Stimulated activated naive CD8-positive, alpha-beta T cell treated with anti-CD3 and anti-CD28 coated beads, Interleukin-15, Interleukin-2, amounts not matched to agents 100 ng/mL and 50 ng/mL, for 24 hours (primary cell): ENCODE measurements around the gene DAZAP1.
A peak's percentile ranks its signal among the peaks of the same experiment; 100 is the strongest.
"Not testable (repeated sequence)": the region's sequence is repeated elsewhere in the genome, so short reads cannot be mapped to it uniquely, and the experiment has no call there.

Experiments
- H3K27ac Mint-ChIP-seq: one replicate; pipeline ENCODE4 v1.8.0; 2021; ENCODE audit warnings: mild to moderate bottlenecking, mixed read lengths
- H3K27me3 Mint-ChIP-seq: one replicate; pipeline ENCODE4 v1.8.0; 2021; ENCODE audit warnings: mixed read lengths
- H3K36me3 Mint-ChIP-seq: one replicate; pipeline ENCODE4 v1.8.0; 2021; ENCODE audit warnings: low read depth, mixed read lengths
- H3K4me1 Mint-ChIP-seq: one replicate; pipeline ENCODE4 v1.8.0; 2021; ENCODE audit warnings: low read depth, mixed read lengths
- H3K4me3 Mint-ChIP-seq: one replicate; pipeline ENCODE4 v1.8.0; 2021; ENCODE audit warnings: mild to moderate bottlenecking, mixed read lengths
- H3K9me3 Mint-ChIP-seq: one replicate; pipeline ENCODE4 v1.8.0; 2021; ENCODE audit warnings: mixed read lengths

Gene DAZAP1

GRCh38 chr19:1431759-1432506, 24.5 kb downstream of the DAZAP1 start:
- no peak overlapping the region for H3K27ac Mint-ChIP-seq
- H3K36me3 Mint-ChIP-seq = peaks cover 12% of the 10 kb centered on the region

GRCh38 chr19:1432507-1432887, 25.1 kb downstream of the DAZAP1 start:
- Mint-ChIP-seq H3K27me3 (no peaks in the 10 kb centered on the region), H3K36me3 (peaks cover 12% of the 10 kb centered on the region), H3K27ac (no peak overlapping the region), H3K9me3 (no peaks in the 10 kb centered on the region), H3K4me3 (no peak overlapping the region), H3K4me1 (peaks cover under 1% of the 10 kb centered on the region)

More at GRCh38 chr19:1431759-1432506, 24.5 kb downstream of the DAZAP1 start:
- no peaks in the 10 kb centered on the region for H3K4me1 Mint-ChIP-seq
- H3K27me3 Mint-ChIP-seq = no peaks in the 10 kb centered on the region
- no peak overlapping the region for H3K4me3 Mint-ChIP-seq
- H3K9me3 Mint-ChIP-seq = no peaks in the 10 kb centered on the region

GRCh38 chr19:1433119-1434039, 26.0 kb downstream of the DAZAP1 start:
- no peak overlapping the region for H3K27ac Mint-ChIP-seq

GRCh38 chr19:1434040-1434366, 26.6 kb downstream of the DAZAP1 start:
- H3K9me3 Mint-ChIP-seq = no peaks in the 10 kb centered on the region
- no peaks in the 10 kb centered on the region for H3K27me3 Mint-ChIP-seq
- no peak overlapping the region for H3K4me3 Mint-ChIP-seq
- H3K27ac Mint-ChIP-seq = no peak overlapping the region
- H3K36me3 Mint-ChIP-seq = peaks cover 13% of the 10 kb centered on the region
- peaks cover 10% of the 10 kb centered on the region for H3K4me1 Mint-ChIP-seq

More at GRCh38 chr19:1433119-1434039, 26.0 kb downstream of the DAZAP1 start:
- Mint-ChIP-seq H3K4me1 (peaks cover 9% of the 10 kb centered on the region), H3K4me3 (no peak overlapping the region), H3K36me3 (peaks cover 11% of the 10 kb centered on the region), H3K27me3 (no peaks in the 10 kb centered on the region), H3K9me3 (no peaks in the 10 kb centered on the region)

- Mint-ChIP-seq H3K27me3 (no peaks in the 10 kb centered on the region), H3K4me3 (no peak overlapping the region), H3K4me1 (peaks cover 15% of the 10 kb centered on the region), H3K36me3 (peaks cover 20% of the 10 kb centered on the region), H3K27ac (no peak overlapping the region), H3K9me3 (no peaks in the 10 kb centered on the region)
Observed at GRCh38 chr19:1434577-1435060, 27.2 kb downstream of the DAZAP1 start.

GRCh38 chr19:1435378-1435989, 28.1 kb downstream of the DAZAP1 start:
- H3K36me3 Mint-ChIP-seq = peaks cover 28% of the 10 kb centered on the region
- H3K4me3 Mint-ChIP-seq = no peak overlapping the region
- H3K4me1 Mint-ChIP-seq = peaks cover 24% of the 10 kb centered on the region
- H3K27ac Mint-ChIP-seq = peak overlapping the region; percentile 56
- H3K27me3 Mint-ChIP-seq = no peaks in the 10 kb centered on the region
- H3K9me3 Mint-ChIP-seq = no peaks in the 10 kb centered on the region

GRCh38 chr19:1437609-1438008, 30.2 kb downstream of the DAZAP1 start:
- no peaks in the 10 kb centered on the region for H3K9me3 Mint-ChIP-seq
- peak overlapping the region; percentile 100 for H3K27ac Mint-ChIP-seq
- peaks cover 36% of the 10 kb centered on the region for H3K4me1 Mint-ChIP-seq
- no peaks in the 10 kb centered on the region for H3K27me3 Mint-ChIP-seq
- peak overlapping the region; percentile 94 for H3K4me3 Mint-ChIP-seq
- H3K36me3 Mint-ChIP-seq = peaks cover 49% of the 10 kb centered on the region

- peak within 1 kb of the TSS; percentile 100 for H3K27ac Mint-ChIP-seq
- H3K4me3 Mint-ChIP-seq = peak within 1 kb of the TSS; percentile 94
- H3K27me3 Mint-ChIP-seq = no peaks in the 10 kb centered on the region
- H3K4me1 Mint-ChIP-seq = peaks cover 39% of the 10 kb centered on the region
- H3K9me3 Mint-ChIP-seq = no peaks in the 10 kb centered on the region
- peaks cover 52% of the 10 kb centered on the region for H3K36me3 Mint-ChIP-seq
Observed at GRCh38 chr19:1438035-1438932, 30.9 kb downstream of the DAZAP1 start, which contains the start of gene RPS15. Gene RPS15 (plus strand): TSS chr19:1438396. CDS start chr19:1438426, 30 bp downstream.

GRCh38 chr19:1438933-1439354, 31.6 kb downstream of the DAZAP1 start:
- peaks cover 39% of the 10 kb centered on the region for H3K4me1 Mint-ChIP-seq
- no peaks in the 10 kb centered on the region for H3K27me3 Mint-ChIP-seq
- peak overlapping the region; percentile 94 for H3K4me3 Mint-ChIP-seq
- peak overlapping the region; percentile 100 for H3K27ac Mint-ChIP-seq
- H3K36me3 Mint-ChIP-seq = peaks cover 52% of the 10 kb centered on the region
- H3K9me3 Mint-ChIP-seq = no peaks in the 10 kb centered on the region

- Mint-ChIP-seq H3K4me3 (peak overlapping the region; percentile 94), H3K36me3 (peaks cover 52% of the 10 kb centered on the region), H3K4me1 (peaks cover 39% of the 10 kb centered on the region), H3K27ac (peak overlapping the region; percentile 100)
- not testable (repeated sequence) for H3K9me3 Mint-ChIP-seq, H3K27me3 Mint-ChIP-seq
Observed at GRCh38 chr19:1439525-1440417, 32.4 kb downstream of the DAZAP1 start.

GRCh38 chr19:1440418-1440801, 33.0 kb downstream of the DAZAP1 start:
- Mint-ChIP-seq H3K27ac (peak overlapping the region; percentile 75), H3K27me3 (no peaks in the 10 kb centered on the region), H3K36me3 (peaks cover 49% of the 10 kb centered on the region), H3K4me3 (peak overlapping the region; percentile 94), H3K9me3 (no peaks in the 10 kb centered on the region), H3K4me1 (peaks cover 46% of the 10 kb centered on the region)

GRCh38 chr19:1441022-1441426, 33.6 kb downstream of the DAZAP1 start:
- Mint-ChIP-seq H3K9me3 (no peaks in the 10 kb centered on the region), H3K27me3 (no peaks in the 10 kb centered on the region), H3K4me1 (peaks cover 47% of the 10 kb centered on the region), H3K4me3 (peak overlapping the region; percentile 94), H3K27ac (peak overlapping the region; percentile 75), H3K36me3 (peaks cover 44% of the 10 kb centered on the region)

GRCh38 chr19:1441677-1442438, 34.5 kb downstream of the DAZAP1 start:
- peak overlapping the region; percentile 75 for H3K27ac Mint-ChIP-seq
- no peaks in the 10 kb centered on the region for H3K9me3 Mint-ChIP-seq
- H3K4me1 Mint-ChIP-seq = peaks cover 47% of the 10 kb centered on the region
- H3K27me3 Mint-ChIP-seq = no peaks in the 10 kb centered on the region
- H3K36me3 Mint-ChIP-seq = peaks cover 44% of the 10 kb centered on the region
- H3K4me3 Mint-ChIP-seq = peak overlapping the region; percentile 94
